Stimulated activated CD4-positive, alpha-beta T cell treated with anti-CD3 and anti-CD28 coated beads, TNF-alpha, amount 100 ng/mL, for 4 hours (primary cell): ENCODE measurements around the gene SND1.

Experiments used
- DNase-seq, 3 experiments: peaks; one replicate each; pipeline ENCODE4 v3.0.0-alpha.2; 2020; ENCODE audit warnings: low read depth in 3 of 3

Gene SND1

GRCh38 chr7:127905491-127906330 is 253.7 kb downstream of the SND1 start:
- no peak for DNase-seq

GRCh38 chr7:127907110-127908040 is 255.4 kb downstream of the SND1 start:
- no peak for DNase-seq

- no peak for DNase-seq
These were observed 256.6 kb downstream of the SND1 start for GRCh38 chr7:127908430-127909258.

- no peak for DNase-seq
These were observed 257.6 kb downstream of the SND1 start for GRCh38 chr7:127909424-127910152.

GRCh38 chr7:127910670-127911069 is 258.7 kb downstream of the SND1 start:
- no peak for DNase-seq

GRCh38 chr7:127911968-127912511 is 260.0 kb downstream of the SND1 start:
- DNase-seq, result no peak

GRCh38 chr7:127912901-127913300 is 260.9 kb downstream of the SND1 start:
- no peak for DNase-seq

- no peak for DNase-seq
These were observed 261.7 kb downstream of the SND1 start for GRCh38 chr7:127913686-127914085.

GRCh38 chr7:127914693-127915092 is 262.7 kb downstream of the SND1 start:
- DNase-seq, result no peak

- no peak for DNase-seq
These were observed 264.7 kb downstream of the SND1 start for GRCh38 chr7:127916735-127917134.

GRCh38 chr7:127918130-127918529 is 266.1 kb downstream of the SND1 start:
- no peak for DNase-seq

- no peak for DNase-seq
These were observed 268.9 kb downstream of the SND1 start for GRCh38 chr7:127920787-127921438.

- no peak for DNase-seq
These were observed 270.7 kb downstream of the SND1 start for GRCh38 chr7:127922656-127923055.

GRCh38 chr7:127924874-127925273 is 272.9 kb downstream of the SND1 start:
- DNase-seq, result no peak

- DNase-seq, result no peak
These were observed 275.3 kb downstream of the SND1 start for GRCh38 chr7:127927348-127927696.

- no peak for DNase-seq
These were observed 276.2 kb downstream of the SND1 start for GRCh38 chr7:127928222-127928621.

GRCh38 chr7:127928852-127929251 is 276.9 kb downstream of the SND1 start:
- DNase-seq, result no peak

GRCh38 chr7:127930341-127931328 is 278.6 kb downstream of the SND1 start:
- DNase-seq, result no peak

- DNase-seq, result no peak
These were observed 280.1 kb downstream of the SND1 start for GRCh38 chr7:127932076-127932475.
